Nephron (organoid): ENCODE results near the gene NFYB.

Experiments used
- H3K27ac Mint-ChIP-seq, 3 experiments: 2 replicates each; pipeline ENCODE4 v1.8.0; 2020; ENCODE audit warnings: mixed read lengths in 3 of 3, mild to moderate bottlenecking in 2 of 3, moderate library complexity in 1 of 3
- H3K27me3 Mint-ChIP-seq: 2 replicates; pipeline ENCODE4 v1.8.0; 2021; ENCODE audit warnings: low read depth, mild to moderate bottlenecking, moderate library complexity, mixed read lengths
- H3K36me3 Mint-ChIP-seq: 2 replicates; pipeline ENCODE4 v1.8.0; 2020; ENCODE audit warnings: low read depth, mixed read lengths
- H3K4me1 Mint-ChIP-seq: 2 replicates; pipeline ENCODE4 v1.8.0; 2020; ENCODE audit warnings: mixed read lengths
- H3K4me3 Mint-ChIP-seq, 3 experiments: 2 replicates each; pipeline ENCODE4 v1.8.0; 2020; ENCODE audit warnings: mild to moderate bottlenecking in 3 of 3, mixed read lengths in 3 of 3, moderate library complexity in 2 of 3
- H3K9me3 Mint-ChIP-seq: 2 replicates; pipeline ENCODE4 v1.8.0; 2020; ENCODE audit warnings: mixed read lengths
- TF ChIP-seq, protein P1 (sequence below), 3 experiments: fragments of 200-600 bp; sonication (generic); IDR thresholded peaks; one replicate each; pipeline ENCODE4 v1.5.0; 2021; ENCODE audit warnings: antibody characterized with exemption in 3 of 3; ENCODE audit not compliant: unreplicated experiment in 3 of 3

Gene NFYB

DNA sequence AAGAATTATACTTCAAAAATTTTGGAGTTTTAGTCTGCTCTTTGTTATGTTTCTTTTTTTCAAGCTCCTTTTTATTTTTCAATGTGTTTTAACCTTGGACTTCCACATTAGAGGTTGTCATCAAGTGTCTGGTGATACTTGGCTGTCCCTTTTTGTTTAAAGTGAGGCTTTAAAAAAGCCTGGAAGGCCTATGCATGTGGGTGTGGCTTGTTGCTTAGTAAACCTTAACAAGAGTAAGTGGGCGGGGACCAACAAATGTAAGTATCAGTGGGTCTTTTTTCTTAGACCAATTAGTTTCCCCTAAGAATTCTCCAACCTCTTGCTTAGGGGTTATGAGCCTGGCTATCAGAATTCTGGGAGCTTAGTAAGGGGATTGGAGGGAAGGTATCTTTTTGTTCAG, 47.3 kb downstream of the NFYB start:
- H3K27me3 Mint-ChIP-seq = no peaks in the 10 kb centered on the region
- H3K4me1 Mint-ChIP-seq = no peaks in the 10 kb centered on the region
- no peak overlapping the region for H3K4me3 Mint-ChIP-seq
- H3K36me3 Mint-ChIP-seq = peaks cover 69% of the 10 kb centered on the region
- no peak overlapping the region for H3K27ac Mint-ChIP-seq
- no peaks in the 10 kb centered on the region for H3K9me3 Mint-ChIP-seq
- TF ChIP-seq, protein P1, sequence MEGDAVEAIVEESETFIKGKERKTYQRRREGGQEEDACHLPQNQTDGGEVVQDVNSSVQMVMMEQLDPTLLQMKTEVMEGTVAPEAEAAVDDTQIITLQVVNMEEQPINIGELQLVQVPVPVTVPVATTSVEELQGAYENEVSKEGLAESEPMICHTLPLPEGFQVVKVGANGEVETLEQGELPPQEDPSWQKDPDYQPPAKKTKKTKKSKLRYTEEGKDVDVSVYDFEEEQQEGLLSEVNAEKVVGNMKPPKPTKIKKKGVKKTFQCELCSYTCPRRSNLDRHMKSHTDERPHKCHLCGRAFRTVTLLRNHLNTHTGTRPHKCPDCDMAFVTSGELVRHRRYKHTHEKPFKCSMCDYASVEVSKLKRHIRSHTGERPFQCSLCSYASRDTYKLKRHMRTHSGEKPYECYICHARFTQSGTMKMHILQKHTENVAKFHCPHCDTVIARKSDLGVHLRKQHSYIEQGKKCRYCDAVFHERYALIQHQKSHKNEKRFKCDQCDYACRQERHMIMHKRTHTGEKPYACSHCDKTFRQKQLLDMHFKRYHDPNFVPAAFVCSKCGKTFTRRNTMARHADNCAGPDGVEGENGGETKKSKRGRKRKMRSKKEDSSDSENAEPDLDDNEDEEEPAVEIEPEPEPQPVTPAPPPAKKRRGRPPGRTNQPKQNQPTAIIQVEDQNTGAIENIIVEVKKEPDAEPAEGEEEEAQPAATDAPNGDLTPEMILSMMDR (IDR thresholded peaks at IDR 0.05; ENCODE audit: unreplicated experiment in 3 of 3) = no peak

GRCh38 chr12:104083769-104084475, 54.1 kb downstream of the NFYB start:
- no peak overlapping the region for H3K4me3 Mint-ChIP-seq
- peaks cover 41% of the 10 kb centered on the region for H3K36me3 Mint-ChIP-seq
- H3K27me3 Mint-ChIP-seq = no peaks in the 10 kb centered on the region
- H3K27ac Mint-ChIP-seq = no peak overlapping the region
- H3K9me3 Mint-ChIP-seq = no peaks in the 10 kb centered on the region
- TF ChIP-seq, protein P1 (IDR thresholded peaks at IDR 0.05; ENCODE audit: unreplicated experiment in 3 of 3) = no peak
- no peaks in the 10 kb centered on the region for H3K4me1 Mint-ChIP-seq

- Mint-ChIP-seq H3K4me1 (no peaks in the 10 kb centered on the region), H3K36me3 (peaks cover 40% of the 10 kb centered on the region), H3K27ac (no peak overlapping the region), H3K4me3 (no peak overlapping the region), H3K9me3 (no peaks in the 10 kb centered on the region), H3K27me3 (no peaks in the 10 kb centered on the region)
- TF ChIP-seq, protein P1 (IDR thresholded peaks at IDR 0.05; ENCODE audit: unreplicated experiment in 3 of 3) = no peak
These were observed 57.2 kb downstream of the NFYB start for GRCh38 chr12:104080764-104081163.

- Mint-ChIP-seq H3K27me3 (no peaks in the 10 kb centered on the region), H3K36me3 (peaks cover 32% of the 10 kb centered on the region), H3K4me1 (no peaks in the 10 kb centered on the region), H3K4me3 (no peak overlapping the region), H3K9me3 (no peaks in the 10 kb centered on the region), H3K27ac (no peak overlapping the region)
- TF ChIP-seq, protein P1 (IDR thresholded peaks at IDR 0.05; ENCODE audit: unreplicated experiment in 3 of 3) = no peak
These were observed 59.0 kb downstream of the NFYB start for GRCh38 chr12:104079024-104079423.

DNA sequence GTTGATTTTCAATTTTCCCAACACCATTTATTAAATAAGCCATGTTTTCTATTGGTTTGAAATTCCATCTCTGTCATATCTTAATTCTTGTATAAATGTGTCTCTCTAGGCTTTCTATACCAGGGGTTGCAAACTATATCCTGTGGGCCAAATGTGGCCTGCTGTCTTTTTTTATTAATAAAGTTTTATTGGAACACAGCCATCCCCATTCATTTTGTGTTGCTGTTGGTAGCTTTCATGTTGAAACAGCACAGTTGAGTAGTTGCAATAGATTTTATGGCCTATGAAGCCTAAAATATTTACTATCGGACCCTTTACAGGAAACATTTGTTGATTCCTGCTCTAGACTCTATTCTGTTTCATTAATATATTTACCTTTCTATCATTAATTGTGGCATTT, 64.3 kb downstream of the NFYB start:
- Mint-ChIP-seq H3K9me3 (no peaks in the 10 kb centered on the region), H3K27ac (no peak overlapping the region), H3K4me3 (no peak overlapping the region), H3K4me1 (no peaks in the 10 kb centered on the region), H3K36me3 (peaks cover 51% of the 10 kb centered on the region), H3K27me3 (no peaks in the 10 kb centered on the region)
- TF ChIP-seq, protein P1 (IDR thresholded peaks at IDR 0.05; ENCODE audit: unreplicated experiment in 3 of 3) = no peak

- H3K36me3 Mint-ChIP-seq = peaks cover 59% of the 10 kb centered on the region
- H3K27me3 Mint-ChIP-seq = no peaks in the 10 kb centered on the region
- no peaks in the 10 kb centered on the region for H3K9me3 Mint-ChIP-seq
- H3K27ac Mint-ChIP-seq = no peak overlapping the region
- H3K4me1 Mint-ChIP-seq = peaks cover 7% of the 10 kb centered on the region
- H3K4me3 Mint-ChIP-seq = no peak overlapping the region
- TF ChIP-seq, protein P1 (IDR thresholded peaks at IDR 0.05; ENCODE audit: unreplicated experiment in 3 of 3) = no peak
These were observed 65.9 kb downstream of the NFYB start for GRCh38 chr12:104072099-104072498.
